Activated CD4-positive, alpha-beta T cell treated with anti-CD3 and anti-CD28 coated beads, Interleukin-2, amount 50 U/mL, for 16 hours (primary cell): Measurements from ENCODE around the gene ATP5MC3.

Experiments
- DNase-seq: peaks from one replicate; pipeline ENCODE4 v3.0.0-alpha.2; 2020

The ATP5MC3 gene

DNA sequence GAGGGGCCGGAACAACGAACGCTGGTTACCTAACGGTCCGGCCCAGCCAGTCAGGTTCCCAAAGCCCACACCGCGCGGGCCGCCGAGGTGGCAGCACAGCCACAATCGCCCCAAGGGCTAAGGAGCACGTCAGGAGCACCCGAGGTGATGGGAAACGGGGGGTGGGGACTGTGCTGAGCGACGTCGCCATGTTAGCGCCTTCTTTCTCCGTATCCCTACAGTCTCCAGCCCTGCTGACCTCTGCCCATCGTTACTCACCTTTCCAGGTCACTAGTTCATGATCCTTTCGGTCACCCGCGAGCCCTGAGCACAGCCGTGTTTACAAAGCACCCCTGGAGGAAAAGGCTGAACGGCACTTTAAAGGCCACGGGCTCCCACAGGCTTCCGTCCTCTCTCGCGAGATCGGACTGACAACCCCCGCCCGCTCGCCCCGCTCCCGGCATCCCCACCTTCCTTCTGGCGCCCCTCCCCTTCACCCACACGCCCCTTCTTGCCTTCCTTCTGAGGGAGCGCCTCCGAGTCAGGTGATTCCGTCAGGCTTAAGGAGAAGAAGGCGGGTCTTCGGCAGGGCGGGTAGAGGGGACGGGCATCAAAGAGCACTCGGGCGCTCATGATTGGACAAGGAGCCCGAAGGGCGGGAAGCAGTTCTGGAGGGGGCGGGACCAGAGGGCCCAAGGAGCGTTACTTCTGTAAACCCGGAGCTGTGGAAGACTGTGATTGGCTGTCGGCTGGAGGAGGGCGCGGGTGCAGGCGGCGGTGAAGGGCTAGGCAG lies 13.5 kb downstream of the ATP5MC3 start, which contains the start of gene ATF2:
TSS of gene ATF2 (minus strand) at position 412 of the 772 bp plus-strand sequence. CDS start 31,760 bp downstream, outside the sequence.
- peak; percentile 100 for DNase-seq

DNA sequence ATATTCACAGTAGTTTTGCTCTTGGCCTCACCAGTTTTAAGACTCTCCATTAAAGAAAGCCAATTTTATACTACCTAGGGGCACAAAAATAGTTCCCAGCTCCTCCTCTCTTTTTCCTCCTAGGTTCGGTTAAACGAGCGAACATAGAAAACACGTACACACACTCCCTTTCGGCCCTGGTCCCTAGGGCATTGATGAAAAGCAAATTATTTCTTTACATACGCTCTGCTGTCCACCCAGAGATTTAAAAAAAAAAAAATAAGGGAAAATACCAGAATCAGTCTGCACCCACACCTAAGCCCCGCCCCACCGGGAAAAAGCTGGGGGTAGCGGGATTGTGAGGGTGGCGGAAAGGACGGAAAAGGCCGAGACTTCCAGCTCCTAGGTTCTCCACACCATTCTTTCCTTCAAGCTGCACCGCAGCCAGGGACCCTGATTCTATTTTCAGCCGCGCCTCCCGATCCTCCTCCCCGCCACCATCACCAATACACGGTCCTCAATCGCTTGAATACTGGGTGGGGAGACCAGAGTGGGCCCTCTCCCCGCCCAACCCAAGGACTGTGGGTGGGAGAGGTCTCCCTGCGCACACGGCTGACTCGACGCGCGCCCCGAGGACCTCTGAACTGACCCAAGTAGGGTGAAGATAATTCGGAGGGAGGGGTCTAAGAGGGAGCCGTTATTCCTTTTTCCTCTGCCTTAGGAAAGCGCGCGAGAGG lies 14.3 kb downstream of the ATP5MC3 start:
- no peak for DNase-seq

DNA sequence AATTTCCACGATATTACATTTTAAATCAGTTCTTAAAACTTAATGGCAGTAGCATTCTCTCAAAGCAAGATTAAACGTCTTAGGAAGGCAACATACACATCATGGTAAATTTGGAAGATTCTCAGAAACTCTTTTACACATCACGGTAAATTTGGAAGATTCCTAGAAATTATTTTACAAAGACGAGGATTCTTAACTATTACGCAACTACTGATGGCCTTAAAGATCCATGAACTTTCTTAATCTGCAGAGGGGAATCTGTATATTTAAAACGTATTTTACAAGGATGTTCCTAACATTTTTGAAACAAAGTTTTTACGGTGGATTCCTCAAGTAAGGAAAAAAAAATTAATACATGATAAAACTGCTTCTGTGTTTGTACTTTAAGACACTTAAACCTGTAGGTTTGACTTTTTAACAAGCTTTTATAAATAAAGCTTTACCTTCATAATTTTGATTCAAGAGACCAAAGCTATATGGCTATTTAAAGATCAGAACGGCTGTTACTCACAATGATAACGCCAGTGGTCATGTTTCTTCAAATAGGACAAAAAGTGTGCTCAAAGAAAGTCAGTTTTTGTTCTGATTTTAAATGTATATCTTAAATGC lies 15.2 kb downstream of the ATP5MC3 start:
- no peak for DNase-seq

DNA sequence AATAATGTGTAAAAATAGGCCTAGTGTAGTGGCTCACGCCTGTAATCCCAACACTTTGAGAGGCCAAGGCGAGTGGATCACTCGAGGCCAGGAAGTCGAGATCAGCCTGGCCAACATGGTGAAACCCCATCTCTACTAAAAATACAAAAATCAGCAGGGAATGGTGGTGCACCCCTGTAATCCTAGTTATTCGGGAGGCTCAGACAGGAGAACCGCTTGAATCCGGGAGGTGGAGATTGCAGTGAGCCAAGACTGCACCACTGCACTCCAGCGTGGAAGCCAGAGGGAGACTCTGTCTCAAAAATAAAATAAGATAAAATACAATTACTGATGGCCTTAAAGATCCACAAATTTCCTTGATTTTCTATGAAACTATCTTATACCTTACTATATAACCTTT lies 17.3 kb downstream of the ATP5MC3 start:
- DNase-seq: no peak

DNA sequence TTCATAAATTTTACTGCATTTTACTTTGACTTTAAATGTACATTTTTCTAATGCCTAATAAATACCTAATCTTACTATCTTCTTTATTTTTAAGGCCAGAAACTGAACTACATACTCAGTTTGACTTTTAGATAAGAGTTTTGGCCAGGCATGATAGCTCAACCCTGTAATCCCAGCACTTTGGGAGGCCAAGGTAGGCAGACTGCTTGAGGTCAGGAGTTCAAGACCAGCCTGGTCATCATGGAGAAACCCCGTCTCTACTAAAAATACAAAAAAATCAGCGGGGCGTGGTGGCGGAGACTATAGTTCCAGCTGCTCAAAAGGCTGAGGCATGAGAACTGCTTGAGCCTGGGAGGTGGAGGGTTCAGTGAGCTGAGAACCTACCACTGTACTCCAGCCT lies 22.6 kb downstream of the ATP5MC3 start:
- no peak for DNase-seq

- no peak for DNase-seq
Observed at GRCh38 chr2:175156534-175156933, 25.0 kb downstream of the ATP5MC3 start.

GRCh38 chr2:175154661-175155082 lies 26.8 kb downstream of the ATP5MC3 start:
- peak; percentile 86 for DNase-seq

DNA sequence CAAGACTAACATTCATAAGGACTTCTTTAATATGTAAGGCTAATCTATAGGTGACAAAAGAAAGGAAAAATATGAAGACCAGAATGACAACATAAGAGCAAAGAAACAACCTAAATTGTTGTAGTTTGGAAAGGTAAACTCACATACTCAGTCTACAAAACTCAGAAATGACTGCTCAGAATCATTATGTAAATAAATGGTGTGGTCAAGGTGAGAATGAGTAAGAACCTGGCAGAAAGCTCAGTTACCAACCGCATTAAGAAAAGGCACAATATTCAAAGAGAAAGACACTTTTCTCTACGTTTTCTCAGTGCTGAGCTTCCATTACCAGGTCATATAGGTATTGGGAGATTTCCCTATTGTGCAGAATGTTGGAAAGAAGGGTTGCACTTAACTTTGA lies 29.3 kb downstream of the ATP5MC3 start:
- DNase-seq: peak; percentile 68

DNA sequence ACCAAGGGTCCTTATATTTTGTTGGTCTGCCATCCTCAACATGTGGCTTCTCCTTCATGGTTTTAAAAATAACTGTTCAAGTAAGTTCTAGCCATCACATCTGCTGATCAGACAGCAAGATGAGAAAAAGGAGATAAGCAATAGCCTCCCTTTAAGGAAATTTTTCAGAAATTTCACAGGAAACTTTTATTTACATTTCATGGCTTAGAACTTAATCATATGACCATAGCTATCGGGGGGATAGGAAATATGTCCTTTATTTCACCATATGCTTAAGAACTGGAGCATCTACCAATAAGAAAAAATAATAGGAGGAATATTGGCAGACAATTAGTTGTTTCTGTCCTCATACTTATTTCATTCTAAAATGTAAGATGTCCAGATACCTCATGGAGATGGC lies 29.7 kb downstream of the ATP5MC3 start:
- DNase-seq: no peak

DNA sequence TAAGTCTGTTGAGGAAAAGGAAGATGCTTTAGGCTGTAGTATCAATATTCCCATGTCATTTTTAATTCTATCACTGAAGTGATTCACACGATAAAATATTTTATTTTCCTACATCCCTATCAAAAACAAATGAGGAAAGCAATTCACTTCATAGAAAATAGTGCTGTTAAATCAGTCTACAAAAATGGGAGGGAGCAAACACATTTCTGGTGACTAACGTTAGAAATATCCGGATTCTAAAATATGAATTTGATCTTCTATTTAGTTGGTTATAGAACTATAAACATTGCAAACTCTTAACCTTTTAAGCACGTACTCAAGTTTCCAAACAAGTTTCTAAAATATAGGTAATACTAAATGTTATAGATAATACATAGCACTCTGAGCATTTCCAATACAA lies 34.3 kb downstream of the ATP5MC3 start:
- no peak for DNase-seq

DNA sequence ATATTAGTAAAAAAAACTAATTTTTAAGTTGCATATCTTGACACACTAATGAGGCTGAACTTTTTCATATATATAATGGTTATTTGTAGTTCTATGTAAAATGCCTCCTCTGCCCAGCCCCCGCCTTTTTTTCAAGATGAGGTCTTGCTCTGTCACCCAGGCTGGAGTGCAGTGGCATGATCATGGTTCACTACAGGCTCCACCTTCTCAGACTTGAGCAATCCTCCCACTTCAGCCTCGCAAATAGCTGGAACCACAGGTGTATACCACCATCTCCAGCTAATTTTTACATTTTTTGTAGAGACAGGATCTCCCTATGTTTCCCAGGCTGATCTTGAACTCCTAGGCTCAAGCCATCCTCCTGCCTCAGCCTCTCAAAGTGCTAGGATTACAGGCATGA lies 37.8 kb downstream of the ATP5MC3 start:
- no peak for DNase-seq

DNA sequence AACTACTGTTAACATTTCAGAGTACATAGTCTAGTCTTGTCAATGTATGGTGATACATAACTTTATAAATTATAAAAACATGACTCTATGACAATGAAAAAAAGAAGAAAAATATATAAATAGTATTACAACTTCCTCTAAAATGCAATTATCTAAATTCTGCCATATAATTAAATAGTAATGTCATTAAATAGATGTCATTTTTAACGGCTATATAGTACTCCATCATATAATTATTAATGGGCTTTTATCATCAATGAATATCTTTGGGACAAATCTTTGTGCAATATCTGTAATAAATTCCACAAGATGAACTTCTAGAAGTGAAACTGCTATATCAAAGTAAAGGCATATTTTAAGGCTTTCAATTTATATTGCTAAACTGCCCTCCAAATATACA lies 38.3 kb downstream of the ATP5MC3 start:
- no peak for DNase-seq

GRCh38 chr2:175140332-175140731 lies 41.2 kb downstream of the ATP5MC3 start:
- DNase-seq: no peak

DNA sequence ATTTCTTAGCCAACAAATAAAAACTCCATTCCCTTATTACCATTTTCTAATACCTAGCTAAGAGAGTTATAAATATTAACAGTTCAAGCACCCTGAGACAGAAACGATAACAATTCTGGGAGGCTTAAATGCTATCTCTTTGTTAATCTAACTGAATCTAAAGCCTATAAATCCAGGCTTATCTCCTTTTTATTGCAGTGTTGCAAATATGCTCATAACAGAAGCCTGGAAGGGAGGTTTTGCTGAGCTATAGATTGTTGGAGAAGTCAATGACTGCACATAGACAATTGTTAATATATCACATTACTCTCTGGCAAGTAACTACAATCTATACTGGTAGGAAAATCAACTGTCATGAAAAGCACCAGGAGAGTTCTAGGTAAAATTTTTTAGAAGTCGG lies 43.7 kb downstream of the ATP5MC3 start:
- DNase-seq: no peak

DNA sequence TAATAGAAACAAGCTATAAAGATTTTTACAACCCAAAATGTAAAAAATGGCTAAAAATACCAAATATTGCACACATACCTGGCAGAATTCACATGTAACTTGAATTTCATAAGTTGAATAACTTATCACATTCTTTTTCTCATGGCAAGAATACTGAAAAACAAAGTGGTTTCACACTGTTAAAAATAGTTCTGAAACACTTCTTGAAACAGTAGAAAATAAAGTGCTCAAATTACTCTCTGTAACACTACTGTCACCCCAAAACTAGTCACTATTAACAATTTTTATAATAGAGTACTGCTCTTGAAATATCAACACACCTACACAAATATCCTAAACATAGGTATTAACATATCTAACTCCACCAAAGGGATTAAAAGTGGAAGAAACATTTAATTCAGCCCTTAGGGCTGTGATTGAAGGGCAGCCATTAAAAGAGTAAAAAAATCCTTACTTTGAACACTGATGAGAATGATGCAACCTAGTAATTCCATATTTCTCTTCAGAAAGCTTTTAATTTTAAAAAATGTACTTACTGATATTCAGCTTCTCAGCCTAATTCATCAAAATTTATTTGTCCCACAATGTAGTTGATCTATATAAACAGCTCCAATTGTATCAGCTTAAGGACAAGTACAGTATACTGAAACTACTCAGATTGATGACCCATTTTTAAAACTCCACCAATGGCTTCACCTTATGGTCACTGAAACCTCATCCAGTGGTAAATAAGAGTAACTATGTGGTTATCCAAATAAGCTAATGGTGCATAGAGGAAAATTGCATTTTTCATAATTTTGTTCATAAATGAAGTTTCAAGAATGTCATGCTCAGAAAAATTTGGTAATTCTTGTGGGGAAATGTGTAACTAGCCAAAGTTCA lies 44.9 kb downstream of the ATP5MC3 start:
- DNase-seq: no peak

DNA sequence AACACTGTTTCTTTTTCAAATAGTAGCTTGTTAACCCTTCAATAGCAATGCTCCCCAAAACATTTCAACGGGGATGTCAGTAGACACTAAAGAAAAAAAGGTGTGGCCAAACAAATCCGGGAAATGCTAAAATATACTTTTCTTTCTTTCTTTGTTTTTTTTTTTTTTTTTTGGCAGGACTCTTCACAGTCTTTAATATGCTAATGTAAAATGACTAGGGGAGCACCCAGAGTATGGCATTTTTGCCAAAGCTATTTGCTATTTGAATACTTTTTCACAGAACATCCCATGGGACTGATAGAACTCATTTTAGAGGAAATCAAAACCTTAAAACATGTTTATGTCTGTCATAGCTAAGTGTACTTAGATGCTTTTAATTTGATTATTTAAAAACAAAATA lies 45.6 kb downstream of the ATP5MC3 start:
- DNase-seq: no peak

GRCh38 chr2:175135177-175135576 lies 46.3 kb downstream of the ATP5MC3 start:
- no peak for DNase-seq

GRCh38 chr2:175131252-175131651 lies 50.3 kb downstream of the ATP5MC3 start:
- DNase-seq: no peak

DNA sequence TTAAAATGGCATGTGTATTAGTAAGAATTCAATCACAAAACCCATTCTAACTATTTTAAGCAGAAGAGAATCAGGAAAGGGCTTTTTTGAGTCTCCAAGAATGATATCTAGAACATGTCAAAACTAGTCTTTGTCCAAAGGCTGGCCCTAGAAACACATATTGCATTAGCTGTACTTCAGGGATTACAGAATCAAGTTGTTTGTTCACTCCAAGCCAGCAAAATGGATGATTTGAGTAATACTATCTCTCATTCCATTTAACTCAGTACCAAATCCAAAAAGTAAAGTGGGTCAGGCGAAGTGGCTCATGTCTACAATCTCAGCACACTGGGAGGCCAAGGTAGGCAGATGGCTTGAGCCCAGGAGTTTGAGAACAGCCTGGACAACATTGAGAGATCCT lies 54.8 kb downstream of the ATP5MC3 start:
- DNase-seq: no peak
